Liver (tissue), 9 donors: ENCODE measurements around the gene OR2M2. TPM values are rescaled to one million over a fixed set of nuclear protein-coding genes. Genes with fewer than 3 reads are reported as not detected.

Experiments used
- DNase-seq: peaks from one replicate; pipeline ENCODE4 v3.0.0-alpha.2; 2017; ENCODE audit warnings: low spot score
- H3K27ac ChIP-seq, 2 donors: one replicate each; pipeline ENCODE4 v1.7.0; 2013; ENCODE audit warnings: inconsistent platforms in 2 of 2, low read length in 2 of 2, control low read depth in 1 of 2, low read depth in 1 of 2, mild to moderate bottlenecking in 1 of 2
- H3K27me3 ChIP-seq, 4 donors: one replicate each; pipeline versions ENCODE4 v1.6.1 to v1.7.0; 2013; ENCODE audit warnings: low read length in 3 of 4, inconsistent platforms in 1 of 4, mild to moderate bottlenecking in 1 of 4, moderate library complexity in 1 of 4; ENCODE audit not compliant: control insufficient read depth in 4 of 4, insufficient read depth in 4 of 4
- H3K36me3 ChIP-seq, 4 donors: one replicate each; pipeline versions ENCODE4 v1.6.1 to v1.7.0; 2013; ENCODE audit warnings: low read length in 3 of 4, mild to moderate bottlenecking in 3 of 4, low read depth in 1 of 4, moderate library complexity in 1 of 4; ENCODE audit not compliant: control insufficient read depth in 4 of 4, insufficient read depth in 3 of 4
- H3K4me1 ChIP-seq, 4 donors: one replicate each; pipeline versions ENCODE4 v1.6.1 to v1.7.0; 2013; ENCODE audit warnings: low read length in 3 of 4, mild to moderate bottlenecking in 3 of 4, moderate library complexity in 1 of 4; ENCODE audit not compliant: control insufficient read depth in 4 of 4, insufficient read depth in 4 of 4
- H3K4me3 ChIP-seq, 3 donors: one replicate each; pipeline versions ENCODE4 v1.6.1 to v1.7.0; 2013; ENCODE audit warnings: low read length in 3 of 3, control low read depth in 1 of 3, low read depth in 1 of 3, mild to moderate bottlenecking in 1 of 3
- H3K9ac ChIP-seq, 2 donors: one replicate each; pipeline ENCODE4 v1.7.0; 2013; ENCODE audit warnings: low read length in 2 of 2, mild to moderate bottlenecking in 2 of 2, moderate library complexity in 2 of 2, control low read depth in 1 of 2, low read depth in 1 of 2
- H3K9me3 ChIP-seq, 4 donors: one replicate each; pipeline versions ENCODE4 v1.6.1 to v1.7.0; 2013; ENCODE audit warnings: low read length in 3 of 4; ENCODE audit not compliant: control insufficient read depth in 4 of 4
- CTCF ChIP-seq: fragments of 150-350 bp; IDR thresholded peaks from 2 replicates; pipeline ENCODE4 v1.5.1; 2017; ENCODE audit warnings: improper control_type of control experiment, low read depth, low read length; ENCODE audit not compliant: missing input control
- FOXA1 ChIP-seq: IDR thresholded peaks from 2 replicates; pipeline ENCODE4 v1.6.1; 2016; ENCODE audit warnings: antibody characterized with exemption
- FOXA2 ChIP-seq: IDR thresholded peaks from 2 replicates; pipeline ENCODE4 v1.6.1; 2016; ENCODE audit warnings: antibody characterized with exemption
- GABPA ChIP-seq, 2 donors: IDR thresholded peaks in 1 of 2; conservative IDR thresholded peaks in 1 of 2; 2 replicates each; pipeline ENCODE4 v1.6.1; 2016; ENCODE audit warnings: antibody characterized with exemption in 2 of 2, mild to moderate bottlenecking in 1 of 2, moderate library complexity in 1 of 2
- HNF4G ChIP-seq: IDR thresholded peaks from 2 replicates; pipeline ENCODE4 v1.6.1; 2016; ENCODE audit warnings: antibody characterized with exemption
- JUND ChIP-seq, 2 donors: IDR thresholded peaks; 2 replicates each; pipeline ENCODE4 v1.6.1; 2016; ENCODE audit warnings: antibody characterized with exemption in 2 of 2
- RAD21 ChIP-seq, 2 donors: IDR thresholded peaks; 2 replicates each; pipeline ENCODE4 v1.6.1; 2016; ENCODE audit warnings: antibody characterized with exemption in 2 of 2, mild to moderate bottlenecking in 2 of 2
- SP1 ChIP-seq: IDR thresholded peaks from 2 replicates; pipeline ENCODE4 v1.6.1; 2018; ENCODE audit warnings: antibody characterized with exemption, mild to moderate bottlenecking
- TAF1 ChIP-seq: conservative IDR thresholded peaks from 2 replicates; pipeline ENCODE4 v1.6.1; 2016; ENCODE audit warnings: antibody characterized with exemption, mild to moderate bottlenecking
- YY1 ChIP-seq: IDR thresholded peaks from 2 replicates; pipeline ENCODE4 v1.6.1; 2016; ENCODE audit warnings: antibody characterized with exemption, mild to moderate bottlenecking
- WGBS: extraction: QIAGEN DNeasy Blood & Tissue Kit; methylation state at CpG from one replicate; pipeline ENCODE4 v1.1.7; 2013; 5-methylcytosine and 5-hydroxymethylcytosine counted together
- polyA plus RNA-seq, 2 donors: library from polyadenylated mRNA; stranded (reverse) in 1 of 2; unstranded in 1 of 2; fragments of 200-250 nt in 1 of 2; fragments of >200 nt in 1 of 2; fragmentation: Nextera tagmentation in 1 of 2; extraction: Ambion mirVana in 1 of 2; gene quantifications; one replicate each; pipeline versions ENCODE4 v1.2.1 to v1.2.3, GENCODE V29; 2013 to 2015
- total RNA-seq, 2 donors: library from RNA; depleted of rRNA; stranded (reverse); fragments of >200 nt; gene quantifications; one replicate each; pipeline ENCODE4 v1.2.3, GENCODE V29; 2014
- TF ChIP-seq, protein P1 (sequence below): IDR thresholded peaks from 2 replicates; pipeline ENCODE4 v1.6.1; 2016; ENCODE audit warnings: antibody characterized with exemption
- donor health status: healthy.
- donor health status: healthy.
- donor health status: healthy.
- donor health status: healthy.
- donor health status: healthy.

OR2M2 gene
- total and polyA plus RNA-seq, 4 donors, result not detected

DNA sequence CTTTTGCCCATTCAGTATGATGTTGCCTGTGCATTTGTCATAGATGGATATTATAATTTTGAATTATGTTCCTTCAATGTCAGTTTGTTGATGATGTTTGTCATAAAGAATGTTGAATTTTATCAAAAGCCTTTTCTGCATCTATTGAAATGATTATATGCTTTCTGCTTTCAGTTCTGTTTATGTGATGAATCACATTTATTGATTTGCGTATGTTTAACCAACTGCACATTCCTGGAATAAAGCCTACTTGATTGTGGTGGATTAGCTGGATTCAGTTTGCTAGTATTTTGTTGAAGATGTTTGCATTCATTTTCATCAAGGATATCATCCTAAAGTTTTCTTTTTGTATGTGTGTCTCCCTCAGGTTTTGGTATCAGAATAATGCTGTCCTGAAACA, 50.9 kb downstream of the OR2M2 start:
- Histone ChIP-seq H3K9ac (no peak overlapping the region), H3K27ac (no peak overlapping the region), H3K27me3 (no peaks in the 10 kb centered on the region), H3K36me3 (no peaks in the 10 kb centered on the region), H3K9me3 (peaks cover 0 to 4% (median 0%) of the 10 kb centered on the region in 4 donors), H3K4me3 (no peak overlapping the region), H3K4me1 (no peaks in the 10 kb centered on the region)
- WGBS, result 61% methylated on average over 1 of the region's 1 CpG
- no peak for DNase-seq
- TF ChIP-seq TAF1 (no peak), FOXA1 (no peak), GABPA (IDR thresholded peaks at IDR 0.05 in 1 of 2, conservative IDR thresholded peaks at IDR 0.05 in 1 of 2) (no peak), HNF4G (no peak), FOXA2 (no peak), JUND (IDR thresholded peaks at IDR 0.05) (no peak), RAD21 (IDR thresholded peaks at IDR 0.05) (no peak), YY1 (no peak)
- TF ChIP-seq, protein P1, sequence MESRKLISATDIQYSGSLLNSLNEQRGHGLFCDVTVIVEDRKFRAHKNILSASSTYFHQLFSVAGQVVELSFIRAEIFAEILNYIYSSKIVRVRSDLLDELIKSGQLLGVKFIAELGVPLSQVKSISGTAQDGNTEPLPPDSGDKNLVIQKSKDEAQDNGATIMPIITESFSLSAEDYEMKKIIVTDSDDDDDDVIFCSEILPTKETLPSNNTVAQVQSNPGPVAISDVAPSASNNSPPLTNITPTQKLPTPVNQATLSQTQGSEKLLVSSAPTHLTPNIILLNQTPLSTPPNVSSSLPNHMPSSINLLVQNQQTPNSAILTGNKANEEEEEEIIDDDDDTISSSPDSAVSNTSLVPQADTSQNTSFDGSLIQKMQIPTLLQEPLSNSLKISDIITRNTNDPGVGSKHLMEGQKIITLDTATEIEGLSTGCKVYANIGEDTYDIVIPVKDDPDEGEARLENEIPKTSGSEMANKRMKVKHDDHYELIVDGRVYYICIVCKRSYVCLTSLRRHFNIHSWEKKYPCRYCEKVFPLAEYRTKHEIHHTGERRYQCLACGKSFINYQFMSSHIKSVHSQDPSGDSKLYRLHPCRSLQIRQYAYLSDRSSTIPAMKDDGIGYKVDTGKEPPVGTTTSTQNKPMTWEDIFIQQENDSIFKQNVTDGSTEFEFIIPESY, result no peak

GRCh38 chr1:248229360-248229908, 54.8 kb downstream of the OR2M2 start:
- H3K9me3 ChIP-seq, result peaks cover 0 to 2% (median 0%) of the 10 kb centered on the region in 4 donors
- TF ChIP-seq HNF4G, result no peak
- no peak for TF ChIP-seq CTCF
- no peak for TF ChIP-seq SP1
- H3K4me1 ChIP-seq, result no peaks in the 10 kb centered on the region
- no peak overlapping the region for H3K4me3 ChIP-seq
- H3K27me3 ChIP-seq, result no peaks in the 10 kb centered on the region
- H3K36me3 ChIP-seq, result no peaks in the 10 kb centered on the region
- no peak overlapping the region for H3K9ac ChIP-seq
- DNase-seq, result no peak
- H3K27ac ChIP-seq, result no peak overlapping the region
- WGBS, result 53% methylated on average over 6 of the region's 6 CpGs

Other genes starting within 250 kb of the OR2M2 start
- not detected for gene OR2AJ1, start 249.9 kb upstream of the OR2M2 start, total RNA-seq
- not detected for gene OR2AJ1, start 249.9 kb upstream of the OR2M2 start, polyA plus RNA-seq
- under 1 TPM; 0.08 to 0.09 TPM for gene OR2L8, start 226.0 kb upstream of the OR2M2 start, total RNA-seq
- not detected for gene OR2L8, start 226.0 kb upstream of the OR2M2 start, polyA plus RNA-seq
- not detected for gene OR2AK2, start 209.6 kb upstream of the OR2M2 start, total RNA-seq
- not detected for gene OR2AK2, start 209.6 kb upstream of the OR2M2 start, polyA plus RNA-seq
- under 1 TPM in 1 of 2 donors, not detected in 1; 0.09 TPM for gene OR2L5, start 161.2 kb upstream of the OR2M2 start, total RNA-seq
- gene OR2L5, start 161.2 kb upstream of the OR2M2 start, polyA plus RNA-seq, result not detected
- gene OR2L2, start 144.8 kb upstream of the OR2M2 start, total RNA-seq, result not detected
- gene OR2L2, start 144.8 kb upstream of the OR2M2 start, polyA plus RNA-seq, result under 1 TPM in 1 of 2 donors, not detected in 1; 0.03 TPM
- gene OR2L3, start 128.0 kb upstream of the OR2M2 start, total RNA-seq, result under 1 TPM; under 0.01 to 0.05 TPM
- gene OR2L3, start 128.0 kb upstream of the OR2M2 start, polyA plus RNA-seq, result not detected
- not detected for gene OR2L13, start 79.6 kb upstream of the OR2M2 start, total RNA-seq
- not detected for gene OR2L13, start 79.6 kb upstream of the OR2M2 start, polyA plus RNA-seq
- not detected for gene OR2M5, start 29.7 kb upstream of the OR2M2 start, total RNA-seq
- not detected for gene OR2M5, start 29.7 kb upstream of the OR2M2 start, polyA plus RNA-seq
- gene OR2M3, start 22.4 kb downstream of the OR2M2 start, total RNA-seq, result not detected
- not detected for gene OR2M3, start 22.4 kb downstream of the OR2M2 start, polyA plus RNA-seq
- not detected for gene OR2M4, start 56.6 kb downstream of the OR2M2 start, total RNA-seq
- gene OR2M4, start 56.6 kb downstream of the OR2M2 start, polyA plus RNA-seq, result not detected
- under 1 TPM in 1 of 2 donors, not detected in 1; 0.37 TPM for gene OR2T33, start 103.2 kb downstream of the OR2M2 start, total RNA-seq
- gene OR2T33, start 103.2 kb downstream of the OR2M2 start, polyA plus RNA-seq, result not detected
- gene OR2T12, start 128.6 kb downstream of the OR2M2 start, total RNA-seq, result not detected
- gene OR2T12, start 128.6 kb downstream of the OR2M2 start, polyA plus RNA-seq, result not detected
- gene OR2M7, start 149.7 kb downstream of the OR2M2 start, total RNA-seq, result not detected
- not detected for gene OR2M7, start 149.7 kb downstream of the OR2M2 start, polyA plus RNA-seq
- gene OR14C36, start 174.0 kb downstream of the OR2M2 start, total RNA-seq, result not detected
- gene OR14C36, start 174.0 kb downstream of the OR2M2 start, polyA plus RNA-seq, result not detected
- not detected for gene OR2T4, start 186.8 kb downstream of the OR2M2 start, total RNA-seq
- gene OR2T4, start 186.8 kb downstream of the OR2M2 start, polyA plus RNA-seq, result not detected
- not detected for gene OR2T6, start 200.9 kb downstream of the OR2M2 start, total RNA-seq
- gene OR2T6, start 200.9 kb downstream of the OR2M2 start, polyA plus RNA-seq, result not detected
- gene OR2T1, start 228.2 kb downstream of the OR2M2 start, total RNA-seq, result not detected
- not detected for gene OR2T1, start 228.2 kb downstream of the OR2M2 start, polyA plus RNA-seq